Activated T-cell treated with anti-CD3 and anti-CD28 coated beads, Interleukin-2, amount 50 U/mL, for 1 hour (primary cell): Measurements from ENCODE around the gene NFIA.
"Not testable (repeated sequence)": the region's sequence is repeated elsewhere in the genome, so short reads cannot be mapped to it uniquely, and the experiment has no call there.

Experiments used
- DNase-seq: peaks from one replicate; pipeline ENCODE4 v3.0.0-alpha.2; 2020

Gene NFIA

GRCh38 chr1:61061601-61062000 lies 20.8 kb upstream of the NFIA start:
- not testable (repeated sequence) for DNase-seq

- no peak for DNase-seq
Measured at GRCh38 chr1:61064673-61065072, 17.7 kb upstream of the NFIA start.

- no peak for DNase-seq
Measured at GRCh38 chr1:61067446-61068019, 14.8 kb upstream of the NFIA start.

- DNase-seq = no peak
Measured at GRCh38 chr1:61070054-61070453, 12.3 kb upstream of the NFIA start.

- no peak for DNase-seq
Measured at GRCh38 chr1:61071205-61072130, 10.9 kb upstream of the NFIA start.

- no peak for DNase-seq
Measured at GRCh38 chr1:61073871-61074270, 8.5 kb upstream of the NFIA start.

- not testable (repeated sequence) for DNase-seq
Measured at GRCh38 chr1:61075833-61076232, 6.5 kb upstream of the NFIA start.

- DNase-seq = peak; percentile 80
Measured at GRCh38 chr1:61076728-61077675, 5.4 kb upstream of the NFIA start.

GRCh38 chr1:61077676-61078541 lies 4.5 kb upstream of the NFIA start:
- peak; percentile 82 for DNase-seq

- no peak for DNase-seq
Measured at GRCh38 chr1:61078618-61079295, 3.6 kb upstream of the NFIA start.

- DNase-seq = no peak
Measured at GRCh38 chr1:61079296-61079897, 3.0 kb upstream of the NFIA start.

- peak; percentile 28 for DNase-seq
Measured at GRCh38 chr1:61079898-61080336, 2.4 kb upstream of the NFIA start.

GRCh38 chr1:61080413-61081143 lies 1.8 kb upstream of the NFIA start:
- no peak for DNase-seq

GRCh38 chr1:61081144-61081685 lies 1.1 kb upstream of the NFIA start:
- no peak for DNase-seq

GRCh38 chr1:61081686-61082310 lies 563 bp upstream of the NFIA start:
- peak; percentile 67 for DNase-seq

GRCh38 chr1:61083013-61083806 lies 849 bp downstream of the NFIA start:
- peak; percentile 46 for DNase-seq

- no peak for DNase-seq
Measured at GRCh38 chr1:61083807-61084440, 1.6 kb downstream of the NFIA start.

GRCh38 chr1:61084491-61085031 lies 2.2 kb downstream of the NFIA start:
- no peak for DNase-seq
